ENCODE measurements around the gene PGM2. TPM values are rescaled to one million over a fixed set of nuclear protein-coding genes. Genes with fewer than 3 reads are reported as not detected.
A peak's percentile ranks its signal among the peaks of the same experiment; 100 is the strongest.

The PGM2 gene
- total and polyA plus RNA-seq, 8 donors: 2.1 to 15.1 (median 7.6) TPM

GRCh38 chr4:37827030-37827685, 672 bp downstream of the PGM2 start:
- Histone ChIP-seq H3K4me1 (peaks cover 0 to 19% (median under 1%) of the 10 kb centered on the region in 3 donors), H3K4me3 (peak overlapping the region; percentile 79 to 97 (median 88)), H3K27ac (peak overlapping the region; percentile 68 to 88 (median 80)), H3K36me3 (peaks cover 0 to 7% (median 0%) of the 10 kb centered on the region in 3 donors), H3K27me3 (no peaks in the 10 kb centered on the region), H3K9me3 (no peaks in the 10 kb centered on the region)
- TF ChIP-seq CTCF (IDR thresholded peaks at IDR 0.05): no peak
- FAIRE-seq (no peak), DNase-seq (no peak), ATAC-seq (peak; percentile 2 to 38 (median 24))
- intact Hi-C loops (cut with DNase I): no loop called here
- 7 to 8% methylated on average over 38 of the region's 38 CpGs for WGBS, 2 donors

GRCh38 chr4:37827802-37828321, 1.4 kb downstream of the PGM2 start:
- FAIRE-seq (no peak), ATAC-seq (no peak), DNase-seq (no peak)
- TF ChIP-seq CTCF (IDR thresholded peaks at IDR 0.05): no peak
- intact Hi-C loops (cut with DNase I): no loop called here
- peak overlapping the region in 1 of 4 donors; percentile 96 for H3K4me3 ChIP-seq
- peaks cover 0 to 19% (median 0%) of the 10 kb centered on the region in 3 donors for H3K4me1 ChIP-seq
- no peaks in the 10 kb centered on the region for H3K27me3 ChIP-seq
- peaks cover 0 to 7% (median 0%) of the 10 kb centered on the region in 3 donors for H3K36me3 ChIP-seq
- no peaks in the 10 kb centered on the region for H3K9me3 ChIP-seq
- no peak overlapping the region for H3K27ac ChIP-seq
- 70 to 74% methylated on average over 1 of the region's 1 CpG for WGBS, 2 donors

GRCh38 chr4:37828843-37829242, 2.4 kb downstream of the PGM2 start:
- FAIRE-seq (no peak), DNase-seq (no peak), ATAC-seq (no peak)
- Histone ChIP-seq H3K27ac (no peak overlapping the region), H3K36me3 (peaks cover 0 to 7% (median 0%) of the 10 kb centered on the region in 3 donors), H3K4me3 (no peak overlapping the region), H3K9me3 (no peaks in the 10 kb centered on the region), H3K4me1 (peaks cover 0 to 19% (median 0%) of the 10 kb centered on the region in 3 donors), H3K27me3 (no peaks in the 10 kb centered on the region)
- intact Hi-C loops (cut with DNase I): no loop called here
- TF ChIP-seq CTCF (IDR thresholded peaks at IDR 0.05): no peak
- WGBS, 2 donors: 88 to 93% methylated on average over 3 of the region's 3 CpGs

- Histone ChIP-seq H3K4me1 (peaks cover 0 to 14% (median 0%) of the 10 kb centered on the region in 3 donors), H3K4me3 (no peak overlapping the region), H3K27me3 (no peaks in the 10 kb centered on the region), H3K27ac (no peak overlapping the region), H3K36me3 (peaks cover 0 to 11% (median 0%) of the 10 kb centered on the region in 3 donors), H3K9me3 (no peaks in the 10 kb centered on the region)
- no peak for DNase-seq
- intact Hi-C loops (cut with DNase I): no loop called here
- TF ChIP-seq CTCF (IDR thresholded peaks at IDR 0.05): no peak
- ATAC-seq: no peak
- FAIRE-seq: no peak
- 93 to 95% methylated on average over 3 of the region's 3 CpGs for WGBS, 2 donors
Measured at GRCh38 chr4:37830640-37831039, 4.2 kb downstream of the PGM2 start.

- intact Hi-C loops (cut with DNase I): no loop called here
- no peak for TF ChIP-seq CTCF (IDR thresholded peaks at IDR 0.05)
- Histone ChIP-seq H3K4me1 (no peaks in the 10 kb centered on the region), H3K36me3 (peaks cover 0 to 8% (median 0%) of the 10 kb centered on the region in 3 donors), H3K27ac (no peak overlapping the region), H3K4me3 (no peak overlapping the region), H3K9me3 (no peaks in the 10 kb centered on the region), H3K27me3 (no peaks in the 10 kb centered on the region)
- ATAC-seq (no peak), FAIRE-seq (no peak), DNase-seq (no peak)
- 85 to 89% methylated on average over 5 of the region's 5 CpGs for WGBS, 2 donors
Measured at GRCh38 chr4:37835031-37835430, 8.5 kb downstream of the PGM2 start.

All from pancreas (tissue), 10 donors.